Fibroblast of skin of abdomen (primary cell): ENCODE results near the gene PHACTR1.

Experiments
- DNase-seq: peaks from one replicate; pipeline ENCODE4 v3.0.0-alpha.2; 2013

PHACTR1 gene

DNA sequence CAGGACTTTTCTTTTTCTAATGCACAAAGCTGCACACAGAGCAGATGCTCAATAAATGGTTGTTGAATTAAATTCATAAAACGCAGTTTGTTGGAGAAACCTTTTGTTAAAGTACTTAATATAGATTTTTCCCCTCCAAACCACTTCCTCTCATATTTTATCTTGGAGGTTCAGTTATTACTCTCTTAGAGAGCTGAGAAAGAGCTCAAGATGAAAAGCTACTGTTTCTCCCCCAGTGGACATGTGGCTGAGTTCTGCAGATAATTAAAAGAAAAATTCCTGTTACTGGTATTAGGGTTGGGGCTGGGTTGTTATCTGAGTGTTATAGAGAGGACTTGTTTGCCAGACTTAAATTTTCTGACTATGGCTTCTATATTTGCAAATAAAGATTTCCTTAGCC is 317.7 kb downstream of the PHACTR1 start:
- DNase-seq: no peak

DNA sequence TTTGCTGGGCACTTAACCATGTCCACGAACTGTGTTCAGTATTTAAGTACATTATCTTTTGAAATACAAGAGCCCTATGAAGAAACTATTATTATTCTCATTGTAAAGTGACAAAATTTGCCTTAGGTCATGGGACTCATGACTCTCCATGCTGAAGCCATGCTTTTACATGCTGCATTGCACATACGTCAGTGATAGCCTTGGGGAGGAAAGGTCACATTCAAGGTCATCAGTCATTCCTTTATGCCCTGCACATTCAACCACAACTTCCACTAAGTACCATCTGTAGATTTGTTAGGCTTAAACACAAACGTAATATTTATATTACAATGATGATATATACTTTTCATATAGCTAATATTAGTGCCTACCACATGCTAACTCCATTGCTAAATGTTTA is 319.0 kb downstream of the PHACTR1 start:
- no peak for DNase-seq

DNA sequence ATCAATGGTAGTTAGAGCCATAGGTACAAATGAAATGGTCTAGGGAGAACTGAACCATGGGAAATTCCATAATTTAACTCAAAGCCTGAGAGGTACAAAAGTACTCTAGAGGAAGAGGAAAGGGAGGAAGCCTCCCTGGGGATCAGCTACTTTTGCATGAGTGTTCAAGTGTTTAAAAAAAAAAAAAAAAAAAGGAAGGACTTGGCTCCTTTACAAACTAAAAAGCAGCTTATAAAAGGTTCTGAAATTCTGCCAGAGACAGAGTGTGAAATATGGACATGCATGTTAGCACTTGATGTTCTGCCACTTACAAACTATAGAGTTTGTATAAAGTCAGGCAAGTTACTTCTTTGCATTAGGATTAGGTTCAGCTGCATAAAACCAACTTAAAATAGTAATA is 321.7 kb downstream of the PHACTR1 start:
- DNase-seq: no peak

DNA sequence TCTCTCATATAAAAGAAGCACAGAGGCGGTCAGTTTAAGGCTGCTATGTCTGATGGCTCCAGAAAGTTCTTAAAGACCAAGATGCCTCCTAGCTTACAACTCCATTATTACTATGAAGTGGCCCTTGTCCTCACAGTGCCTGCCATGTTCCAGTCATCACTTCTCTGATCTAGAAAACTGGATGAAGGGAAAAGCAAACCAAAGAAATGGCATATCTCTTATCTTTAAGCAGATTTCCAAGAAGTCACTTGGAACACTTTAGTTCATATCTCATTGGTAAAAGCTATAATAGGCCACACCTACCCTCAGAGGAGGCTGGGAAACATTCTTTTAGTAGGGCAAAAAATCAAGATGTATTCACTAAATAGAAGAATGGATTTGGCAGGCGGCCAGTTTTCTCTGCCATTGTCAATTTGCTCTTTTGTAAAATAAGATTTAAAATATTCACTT is 322.2 kb downstream of the PHACTR1 start:
- no peak for DNase-seq

DNA sequence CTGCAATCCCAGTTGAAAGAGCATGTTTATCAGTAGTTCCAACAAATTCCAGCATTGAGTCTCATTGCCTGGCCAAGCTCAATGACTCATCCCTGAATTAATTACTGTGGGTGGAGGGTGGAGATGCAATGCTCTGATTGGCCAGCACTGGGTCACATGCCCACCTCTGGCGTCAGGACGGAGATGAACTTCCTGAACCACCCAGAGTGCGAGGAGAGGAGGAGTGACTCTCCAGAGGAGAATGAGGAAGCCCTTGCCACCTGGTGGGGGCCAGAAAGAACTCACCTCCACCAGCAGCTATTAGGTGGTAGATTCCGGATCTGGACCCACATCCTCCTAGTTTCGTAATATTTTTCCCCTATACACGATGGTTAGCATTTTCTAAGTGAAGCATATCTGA is 327.8 kb downstream of the PHACTR1 start:
- peak; percentile 81 for DNase-seq

DNA sequence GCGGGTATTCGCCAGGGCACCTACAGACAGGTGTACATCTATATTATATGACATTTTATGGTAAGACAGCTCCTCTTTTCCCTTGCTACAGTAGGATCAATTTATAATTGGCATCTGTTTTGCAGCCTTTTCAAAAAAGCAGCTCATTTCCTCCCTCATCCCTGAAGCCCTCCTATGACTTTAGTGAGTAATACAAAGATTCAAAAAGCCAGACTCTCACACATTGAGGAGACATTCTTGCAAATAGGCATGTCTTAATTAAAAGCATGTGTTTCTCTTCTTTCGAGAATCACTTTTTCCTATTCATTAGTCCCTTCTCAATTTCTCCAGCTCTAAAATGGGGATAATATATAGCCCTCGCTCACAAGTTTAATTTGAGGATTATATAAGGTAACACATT is 328.3 kb downstream of the PHACTR1 start:
- DNase-seq: peak; percentile 87

DNA sequence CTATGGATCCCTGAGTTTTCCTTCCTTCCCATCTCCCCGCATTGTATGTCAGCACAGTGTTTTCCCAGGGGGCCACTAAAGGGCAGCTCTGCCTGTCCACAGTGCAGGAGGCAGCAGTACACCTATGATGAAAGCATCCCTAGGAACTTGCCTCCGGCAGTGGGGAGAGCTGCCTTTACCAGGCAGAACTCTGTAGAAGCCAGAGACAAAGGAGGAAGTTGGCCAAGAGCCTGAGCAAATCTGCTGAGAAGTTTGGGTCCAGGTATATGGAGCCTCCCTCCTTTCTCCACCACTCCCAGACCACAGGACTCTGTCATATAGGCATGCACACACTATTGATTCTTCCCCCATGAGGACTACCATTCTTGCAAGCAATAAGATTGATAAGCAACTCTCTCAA is 329.1 kb downstream of the PHACTR1 start:
- no peak for DNase-seq

DNA sequence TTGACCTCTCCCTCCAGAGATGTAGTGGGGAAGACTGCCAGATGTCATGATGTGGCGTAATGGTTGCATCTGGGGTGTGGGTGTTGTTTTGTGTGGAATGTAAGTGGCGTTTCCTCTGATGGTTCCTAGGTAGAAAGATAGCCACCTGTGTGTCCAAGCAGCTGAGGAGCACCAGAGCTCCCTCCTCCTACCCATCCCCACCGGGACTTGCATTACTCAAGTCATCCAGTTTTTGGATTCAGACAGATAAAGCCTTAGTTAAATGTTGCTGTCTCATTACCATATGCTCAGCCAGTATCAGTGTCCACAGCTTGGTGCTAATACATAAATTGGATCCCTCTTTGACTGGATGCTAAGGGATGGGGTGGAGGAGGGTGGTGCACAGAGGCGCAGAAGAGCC is 329.5 kb downstream of the PHACTR1 start:
- DNase-seq: no peak

DNA sequence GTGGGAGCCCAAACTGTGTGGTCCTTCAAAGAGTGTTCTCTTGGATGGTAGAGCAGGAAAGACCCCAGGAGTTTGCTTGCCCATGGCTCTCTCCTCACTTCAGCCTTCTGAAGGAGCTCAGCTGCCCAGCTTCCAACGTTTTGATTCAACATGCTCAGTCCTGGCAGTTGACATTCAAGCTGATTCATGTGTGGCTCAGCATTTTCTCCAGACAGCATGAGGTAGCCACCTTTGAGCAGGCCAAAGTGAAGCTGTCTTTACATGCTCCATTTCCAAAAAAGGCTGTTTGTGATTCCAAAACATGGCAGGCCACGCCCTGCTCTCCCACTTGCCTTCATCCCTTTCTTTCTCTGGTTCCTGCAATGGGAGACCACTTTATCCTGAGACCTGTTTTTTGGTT is 331.5 kb downstream of the PHACTR1 start:
- DNase-seq: peak; percentile 23

DNA sequence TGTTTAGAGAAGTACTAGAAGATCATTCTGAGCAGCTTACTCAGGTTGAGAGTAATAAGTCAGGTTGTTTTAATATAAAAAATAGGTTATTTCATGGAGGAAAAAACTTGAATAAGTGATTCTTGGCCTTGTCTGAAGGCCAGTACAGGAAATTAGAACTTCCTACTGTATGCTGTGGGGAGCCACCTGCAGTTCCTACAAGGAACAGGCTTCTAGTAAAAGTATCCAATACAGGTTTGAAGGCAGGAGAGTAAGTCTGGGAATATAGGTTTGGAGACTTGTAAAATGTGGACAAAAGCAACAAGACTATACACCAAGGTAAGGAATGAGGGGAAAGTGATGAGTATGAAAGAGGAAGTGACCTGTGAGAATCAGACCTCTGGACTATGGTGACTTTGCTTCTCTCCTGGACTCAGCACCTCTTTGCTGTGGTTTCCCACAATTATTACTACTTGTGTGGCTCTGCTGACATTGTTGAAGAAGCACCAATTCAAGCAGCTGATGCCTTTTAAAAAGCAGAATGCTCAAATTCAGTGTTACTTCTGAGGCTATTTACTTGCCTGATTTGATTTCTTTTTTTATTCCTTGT is 333.2 kb downstream of the PHACTR1 start:
- DNase-seq: no peak

DNA sequence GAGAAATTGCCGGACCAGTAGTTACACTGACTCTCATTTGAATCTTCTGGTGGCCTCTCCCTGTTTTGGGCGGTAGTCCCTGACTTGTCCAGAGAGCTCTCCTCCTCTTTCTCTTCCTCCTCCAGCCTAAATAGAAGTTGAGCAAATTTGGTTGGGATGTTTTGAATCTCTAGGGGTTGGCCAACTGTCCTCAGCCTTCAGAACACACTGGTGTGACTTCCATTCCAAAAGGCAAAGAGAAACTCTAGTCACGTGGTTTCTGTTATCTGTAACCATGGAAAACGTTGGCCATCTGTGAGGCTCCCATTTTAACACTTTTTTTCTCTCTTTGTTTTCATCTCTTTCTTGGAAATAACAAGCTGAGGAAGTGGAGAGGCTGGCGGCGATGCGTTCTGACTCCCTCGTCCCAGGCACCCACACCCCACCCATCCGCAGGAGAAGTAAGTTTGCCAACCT is 336.5 kb downstream of the PHACTR1 start:
- DNase-seq: no peak

DNA sequence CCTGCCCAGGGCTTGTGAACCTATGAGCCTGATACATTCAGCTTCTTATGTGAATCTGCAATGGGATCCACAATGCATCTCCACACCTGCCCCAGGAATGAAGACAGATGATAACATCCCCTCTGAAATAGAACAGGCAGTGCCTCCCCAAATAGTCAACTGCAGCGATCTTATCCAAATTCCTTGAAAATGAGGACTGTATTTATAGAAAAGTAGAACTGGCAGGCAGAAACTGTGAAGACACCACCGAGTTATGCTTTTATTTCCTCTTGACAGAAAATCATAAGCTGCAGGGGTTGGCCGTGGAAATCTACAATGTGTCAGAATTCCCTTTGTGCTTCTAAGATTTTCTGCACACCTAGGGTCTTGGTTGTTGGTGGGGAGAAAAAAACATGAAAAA is 341.5 kb downstream of the PHACTR1 start:
- DNase-seq: no peak

DNA sequence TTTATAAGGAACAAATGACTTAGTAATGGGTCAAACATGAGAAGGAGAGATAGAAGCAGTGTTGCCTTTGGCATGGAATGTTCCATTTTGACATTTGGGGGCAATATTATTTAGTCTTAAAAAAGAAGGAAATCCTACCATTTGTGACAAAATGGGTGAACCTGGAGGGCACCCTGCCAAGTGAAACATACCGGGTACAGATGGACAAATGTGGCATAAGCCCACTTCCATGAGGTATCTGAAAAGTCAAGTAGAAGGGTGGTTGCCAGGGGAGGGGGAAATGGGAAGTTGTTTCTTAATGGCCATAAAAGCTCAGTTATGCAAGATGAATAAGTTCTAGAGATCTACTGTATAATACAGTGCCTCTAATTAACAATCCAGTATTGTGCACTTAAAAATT is 342.5 kb downstream of the PHACTR1 start:
- DNase-seq: no peak

DNA sequence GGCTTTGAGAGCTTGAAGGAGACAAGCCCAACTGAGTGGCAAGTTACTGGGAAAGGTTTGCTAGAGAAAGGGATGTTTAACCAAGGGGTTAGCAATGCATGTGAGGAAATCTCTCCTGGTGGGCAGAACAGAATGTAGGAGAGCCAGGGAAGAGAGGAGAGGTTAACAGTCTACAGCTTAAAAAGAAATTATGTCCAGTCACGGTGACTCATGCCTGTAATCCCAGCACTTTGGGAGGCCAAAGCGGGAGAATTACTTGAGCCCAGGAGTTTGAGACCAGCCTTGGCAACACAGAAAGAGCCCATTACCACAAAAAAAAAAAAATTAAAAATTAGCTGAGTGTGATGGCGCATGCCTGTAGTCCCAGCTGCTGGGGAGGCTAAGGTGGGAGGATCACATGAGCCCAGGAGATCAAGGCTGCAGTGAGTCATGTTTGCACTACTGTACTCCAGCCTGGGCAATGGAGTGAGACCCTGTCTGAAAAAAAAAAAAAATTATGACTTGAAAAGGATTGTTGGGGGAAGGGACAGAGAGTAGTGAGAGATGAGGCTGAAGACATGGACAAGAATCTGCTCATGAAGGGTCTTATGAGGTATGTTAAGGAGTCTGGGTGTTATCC is 346.8 kb downstream of the PHACTR1 start:
- DNase-seq: no peak

DNA sequence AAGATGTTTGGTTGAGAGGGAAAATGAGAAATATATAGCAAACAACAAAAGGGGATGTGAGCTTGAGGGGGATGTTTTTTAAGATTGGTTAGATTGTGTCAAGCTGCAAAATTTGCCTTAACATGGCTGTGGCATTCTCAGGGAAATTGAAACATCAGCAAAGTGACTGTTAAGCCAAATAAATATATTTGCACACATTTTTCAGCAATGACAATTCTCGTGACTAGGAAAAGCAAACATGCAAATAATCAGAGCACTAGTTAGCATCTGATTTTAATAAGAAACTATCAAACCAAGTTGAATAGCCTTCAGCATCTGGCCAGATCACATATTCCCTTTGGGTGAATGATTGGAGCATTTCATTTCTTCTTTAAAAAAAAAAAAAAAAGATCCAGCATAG is 349.0 kb downstream of the PHACTR1 start:
- DNase-seq: peak; percentile 28

DNA sequence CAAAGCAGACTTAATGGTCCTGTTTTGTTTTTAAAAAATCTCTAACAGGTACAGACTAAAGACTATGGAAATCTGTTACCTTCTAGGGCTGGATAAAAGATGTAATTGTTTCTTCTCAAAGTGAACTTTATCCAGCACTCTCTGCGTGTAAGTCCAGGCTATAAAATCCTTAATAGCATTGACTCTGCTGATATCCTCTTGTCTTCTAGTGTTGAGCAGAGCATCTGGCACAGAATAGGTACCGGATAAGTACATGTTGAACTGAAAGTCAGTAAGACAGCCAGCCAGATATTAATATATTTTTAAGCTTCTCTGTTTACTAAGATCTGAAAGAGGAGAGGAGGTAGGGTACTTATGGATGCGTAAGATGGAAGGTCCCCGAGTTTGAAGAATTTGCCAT is 349.5 kb downstream of the PHACTR1 start:
- no peak for DNase-seq

DNA sequence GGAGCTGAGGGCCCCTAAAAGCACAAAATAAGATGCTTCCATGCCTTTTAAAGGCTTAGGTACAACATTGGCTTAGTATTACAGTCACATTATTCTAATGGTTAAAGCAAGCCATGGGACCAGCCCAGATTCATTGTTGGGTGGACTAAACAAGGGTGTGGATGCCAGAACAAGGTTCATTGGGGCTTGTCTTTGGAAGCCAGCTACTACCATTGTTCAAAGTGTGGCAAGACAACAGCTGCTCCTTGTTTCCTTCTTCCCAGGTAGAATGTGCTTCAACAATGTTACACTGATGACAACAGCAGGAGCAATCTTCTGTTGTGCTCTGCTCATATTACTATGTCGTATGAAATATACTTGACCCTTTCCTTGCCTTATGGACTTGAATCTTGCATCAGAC is 350.3 kb downstream of the PHACTR1 start:
- DNase-seq: no peak

DNA sequence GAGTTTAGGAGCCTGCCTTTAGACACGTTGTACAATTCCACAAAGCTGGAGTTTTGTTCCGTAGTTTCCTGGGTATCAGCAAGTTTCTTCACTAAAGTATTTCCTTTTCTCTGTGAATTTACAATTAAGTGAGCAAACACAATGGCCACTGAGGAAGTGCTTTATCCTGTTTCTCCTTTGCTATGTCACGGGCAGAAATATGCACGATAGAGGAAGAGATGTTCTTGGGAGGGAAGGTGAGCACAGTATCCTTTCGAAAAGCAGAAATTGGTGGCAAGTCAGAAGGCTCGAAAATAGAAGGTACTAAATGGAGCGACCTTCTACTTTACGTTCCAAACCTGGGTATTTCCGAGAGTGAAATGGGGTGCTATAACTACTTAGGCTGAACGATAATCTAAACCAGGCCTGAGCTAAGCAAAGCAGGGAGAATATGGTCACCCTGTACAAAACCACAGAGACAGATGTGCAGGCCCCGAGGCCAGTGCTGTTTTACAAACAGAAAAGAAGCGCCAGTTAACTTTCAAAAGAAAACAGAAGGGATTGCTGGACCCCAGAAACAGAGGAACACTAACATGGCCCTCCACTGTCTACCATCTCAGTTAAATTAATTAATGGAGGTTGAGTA is 352.1 kb downstream of the PHACTR1 start:
- no peak for DNase-seq

DNA sequence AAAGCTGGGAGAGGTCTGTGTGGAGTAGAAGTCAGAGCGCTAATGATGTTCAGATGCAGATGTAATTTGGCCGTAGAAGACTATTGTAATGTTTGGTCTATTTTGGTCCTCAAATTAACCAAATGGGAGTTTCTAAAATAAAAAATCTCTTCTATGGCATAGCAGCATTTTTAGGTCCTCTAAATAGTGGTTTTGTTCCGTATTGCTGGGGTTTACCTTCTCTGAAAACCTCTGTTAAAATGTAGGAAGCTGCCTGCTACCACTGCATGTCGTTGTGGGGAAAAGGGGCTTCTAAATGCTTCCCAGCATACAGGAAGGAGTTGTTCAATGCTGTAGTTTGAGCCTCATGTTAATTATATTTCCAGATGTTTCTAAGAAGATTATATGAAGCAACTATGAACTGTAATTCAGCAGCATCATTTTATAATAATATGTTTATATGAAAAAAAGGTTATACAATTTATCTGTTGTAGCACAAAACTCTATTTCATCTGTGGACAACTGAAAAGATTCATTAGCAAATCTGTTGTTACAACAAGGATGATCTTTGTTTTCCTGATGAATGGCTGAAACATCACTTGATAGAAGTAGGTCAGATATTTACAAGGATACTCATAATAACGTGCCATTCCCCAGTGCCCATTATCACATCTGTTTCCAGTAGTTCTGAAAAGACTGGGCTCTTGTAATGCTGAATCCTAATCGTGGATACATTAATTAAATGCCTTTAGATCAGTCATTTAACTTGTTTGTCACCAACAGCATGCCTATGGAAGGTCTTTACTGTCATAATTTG is 355.2 kb downstream of the PHACTR1 start:
- DNase-seq: no peak

DNA sequence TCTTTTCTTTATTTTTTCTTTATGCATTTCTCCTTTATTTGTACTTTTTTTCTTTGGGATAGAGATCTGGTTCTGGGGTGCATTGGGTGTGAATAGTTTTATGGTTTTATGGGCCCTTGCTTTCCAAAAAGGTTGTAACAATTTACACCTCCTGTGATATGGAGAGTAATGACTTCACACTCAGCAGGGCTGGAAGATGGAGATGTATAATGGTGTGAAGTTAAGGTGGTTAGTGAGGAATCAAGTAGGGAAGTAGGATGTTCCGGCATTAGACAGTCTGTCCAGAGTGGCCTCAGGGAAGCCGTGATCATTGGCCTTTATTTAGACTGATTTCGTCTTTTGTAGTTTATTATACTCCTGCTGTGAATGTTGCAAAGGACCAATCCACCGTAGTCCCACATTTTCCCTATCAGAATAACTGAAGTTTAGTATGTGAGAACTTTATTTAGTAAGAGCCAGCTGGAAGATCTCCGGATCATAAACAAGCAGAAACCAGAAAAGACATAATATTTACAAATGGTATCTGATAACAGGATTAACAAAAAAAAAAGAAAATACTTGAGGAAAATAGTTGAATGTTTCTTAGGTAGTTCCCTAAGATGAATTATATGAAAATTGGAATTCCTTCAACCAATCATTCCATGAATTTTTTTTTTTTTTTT is 356.2 kb downstream of the PHACTR1 start:
- no peak for DNase-seq

DNA sequence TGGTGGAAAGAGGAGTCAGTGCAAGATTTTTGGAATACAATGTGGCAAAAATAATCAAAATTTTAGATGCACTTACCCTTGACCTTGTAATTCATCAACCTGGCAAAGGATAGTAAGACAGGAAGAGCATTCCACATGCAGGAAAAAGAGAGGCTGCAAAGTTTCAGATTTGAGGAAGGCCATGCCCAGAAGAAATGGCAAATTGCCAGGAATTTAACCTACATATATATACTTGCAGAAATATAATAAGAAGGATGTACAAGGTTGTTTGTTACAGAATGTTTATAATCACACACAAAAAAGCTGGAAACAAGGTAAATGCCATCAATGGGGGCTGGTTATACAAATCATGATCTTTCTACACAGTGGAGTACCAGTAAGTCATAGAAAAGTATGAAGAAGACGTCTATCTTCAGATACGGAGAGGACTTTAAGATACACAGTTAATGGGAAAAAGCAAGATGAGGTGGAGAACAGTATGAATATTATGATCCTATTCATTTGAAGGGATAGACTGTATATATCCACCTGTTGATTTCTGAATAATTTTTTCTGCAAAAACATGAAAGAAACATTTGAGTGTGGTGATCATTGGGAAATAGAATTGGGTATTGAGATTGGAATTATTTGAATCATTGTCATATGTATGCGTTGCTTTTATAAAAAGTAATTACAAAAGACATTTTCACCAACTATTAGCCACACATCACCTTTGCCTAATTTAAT is 358.0 kb downstream of the PHACTR1 start:
- no peak for DNase-seq

DNA sequence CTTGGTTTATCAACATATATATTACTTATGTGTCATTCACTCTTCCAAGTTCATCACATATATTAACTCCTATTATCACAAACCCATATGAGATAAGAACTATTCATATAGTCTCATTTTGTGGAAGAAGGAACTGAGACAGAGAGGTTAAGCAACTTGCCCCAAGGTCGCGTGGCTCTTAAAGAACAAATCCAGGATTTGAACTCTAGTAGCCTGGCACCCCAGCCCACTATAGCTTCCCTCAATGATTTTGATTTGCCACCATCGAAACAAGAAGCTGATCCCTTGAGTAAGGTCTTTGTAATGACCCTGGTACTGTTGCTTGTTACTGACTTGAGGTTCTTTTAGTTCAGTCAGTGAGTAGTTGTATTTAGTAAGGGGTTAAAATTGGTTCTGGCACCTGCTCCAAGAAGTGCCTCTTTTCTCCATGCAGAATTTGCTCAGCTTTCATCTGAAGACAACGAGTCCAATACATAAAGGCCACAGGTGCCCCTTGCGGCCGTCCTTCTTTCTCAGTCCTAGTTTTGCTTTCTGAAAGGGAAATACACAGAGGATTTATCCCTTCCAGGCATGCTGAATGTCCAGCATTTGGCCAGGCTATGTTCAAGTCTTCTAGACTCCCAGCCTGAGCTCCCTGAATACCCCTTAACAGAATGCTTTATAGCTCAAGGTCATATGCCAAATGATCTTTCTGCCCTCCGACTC is 358.7 kb downstream of the PHACTR1 start:
- DNase-seq: no peak
